ENCODE results near the gene APOC4.

APOC4 gene, protein sequence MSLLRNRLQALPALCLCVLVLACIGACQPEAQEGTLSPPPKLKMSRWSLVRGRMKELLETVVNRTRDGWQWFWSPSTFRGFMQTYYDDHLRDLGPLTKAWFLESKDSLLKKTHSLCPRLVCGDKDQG

GRCh38 chr19:44942067-44942571 is at the start of gene APOC4:
Gene APOC4 (plus strand): TSS chr19:44942237. CDS start chr19:44942278, 41 bp downstream.
- no peak within 1 kb of the TSS for H3K27ac ChIP-seq
- no peak for TF ChIP-seq ZFX (IDR thresholded peaks at IDR 0.05)
- TF ChIP-seq, protein P1, sequence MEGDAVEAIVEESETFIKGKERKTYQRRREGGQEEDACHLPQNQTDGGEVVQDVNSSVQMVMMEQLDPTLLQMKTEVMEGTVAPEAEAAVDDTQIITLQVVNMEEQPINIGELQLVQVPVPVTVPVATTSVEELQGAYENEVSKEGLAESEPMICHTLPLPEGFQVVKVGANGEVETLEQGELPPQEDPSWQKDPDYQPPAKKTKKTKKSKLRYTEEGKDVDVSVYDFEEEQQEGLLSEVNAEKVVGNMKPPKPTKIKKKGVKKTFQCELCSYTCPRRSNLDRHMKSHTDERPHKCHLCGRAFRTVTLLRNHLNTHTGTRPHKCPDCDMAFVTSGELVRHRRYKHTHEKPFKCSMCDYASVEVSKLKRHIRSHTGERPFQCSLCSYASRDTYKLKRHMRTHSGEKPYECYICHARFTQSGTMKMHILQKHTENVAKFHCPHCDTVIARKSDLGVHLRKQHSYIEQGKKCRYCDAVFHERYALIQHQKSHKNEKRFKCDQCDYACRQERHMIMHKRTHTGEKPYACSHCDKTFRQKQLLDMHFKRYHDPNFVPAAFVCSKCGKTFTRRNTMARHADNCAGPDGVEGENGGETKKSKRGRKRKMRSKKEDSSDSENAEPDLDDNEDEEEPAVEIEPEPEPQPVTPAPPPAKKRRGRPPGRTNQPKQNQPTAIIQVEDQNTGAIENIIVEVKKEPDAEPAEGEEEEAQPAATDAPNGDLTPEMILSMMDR (conservative IDR thresholded peaks at IDR 0.05), result no peak

- TF ChIP-seq ZFX (IDR thresholded peaks at IDR 0.05), result no peak
- TF ChIP-seq, protein P1 (conservative IDR thresholded peaks at IDR 0.05), result no peak
- H3K27ac ChIP-seq, result no peak overlapping the region
Measured at GRCh38 chr19:44892932-44893331, 49.1 kb upstream of the APOC4 start.

- no peak for TF ChIP-seq ZFX (IDR thresholded peaks at IDR 0.05)
- TF ChIP-seq, protein P1 (conservative IDR thresholded peaks at IDR 0.05), result no peak
- H3K27ac ChIP-seq, result no peak overlapping the region
Measured at GRCh38 chr19:44893332-44894051, 48.5 kb upstream of the APOC4 start.

DNA sequence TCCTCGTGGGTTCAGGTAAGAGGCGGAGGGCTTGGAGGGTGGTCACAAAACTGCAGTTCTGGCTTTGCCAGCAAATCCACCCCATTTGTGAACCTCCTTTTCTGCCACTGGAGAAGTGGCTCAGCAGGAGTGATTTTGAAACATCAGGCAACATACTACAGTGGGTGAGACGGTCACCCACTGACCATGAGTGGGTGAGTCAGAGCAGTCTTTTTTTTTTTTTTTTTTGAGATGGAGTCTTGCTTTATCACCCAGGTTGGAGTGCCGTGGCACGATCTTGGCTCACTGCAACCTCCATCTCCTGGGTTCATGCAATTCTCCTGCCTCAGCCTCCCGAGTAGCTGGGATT is 48.0 kb upstream of the APOC4 start:
- no peak for TF ChIP-seq ZFX (IDR thresholded peaks at IDR 0.05)
- TF ChIP-seq, protein P1 (conservative IDR thresholded peaks at IDR 0.05), result no peak
- H3K27ac ChIP-seq, result no peak overlapping the region

- TF ChIP-seq, protein P1 (conservative IDR thresholded peaks at IDR 0.05), result no peak
- no peak overlapping the region for H3K27ac ChIP-seq
Measured at GRCh38 chr19:44894946-44895345, 47.1 kb upstream of the APOC4 start.

DNA sequence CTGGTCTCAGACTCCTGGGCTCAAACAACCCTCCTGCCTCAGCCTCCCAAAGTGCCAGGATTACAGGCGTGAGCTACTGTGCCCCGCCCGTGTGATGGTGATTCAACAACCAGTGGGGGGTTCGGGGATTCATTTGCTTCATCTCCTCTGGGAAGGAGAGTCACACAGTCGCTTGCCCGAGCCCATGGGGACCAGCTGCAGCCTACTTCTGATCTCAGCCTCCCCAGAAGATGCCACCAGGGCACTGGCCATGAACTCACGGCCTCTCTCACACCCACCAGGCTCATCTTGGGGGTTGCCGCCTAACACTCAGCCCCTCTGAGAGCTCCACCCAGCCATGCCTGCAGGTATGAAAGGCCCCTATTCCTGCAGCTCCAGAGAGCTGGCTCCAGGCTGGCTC is 44.2 kb upstream of the APOC4 start:
- no peak for TF ChIP-seq ZFX (IDR thresholded peaks at IDR 0.05)
- TF ChIP-seq, protein P1 (conservative IDR thresholded peaks at IDR 0.05), result no peak
- H3K27ac ChIP-seq, result no peak overlapping the region

Data from C4-2B (cell line).